NCI-H345 treated with DMSO at 0.1 percent for 48 hours (cell line): ENCODE data around the gene FDXR.

Source experiments
- DNase-seq: peaks from one replicate; lab custom pipeline; 2025; ENCODE audit not compliant: unreplicated experiment; lab: John Stamatoyannopoulos, UW

FDXR gene

DNA sequence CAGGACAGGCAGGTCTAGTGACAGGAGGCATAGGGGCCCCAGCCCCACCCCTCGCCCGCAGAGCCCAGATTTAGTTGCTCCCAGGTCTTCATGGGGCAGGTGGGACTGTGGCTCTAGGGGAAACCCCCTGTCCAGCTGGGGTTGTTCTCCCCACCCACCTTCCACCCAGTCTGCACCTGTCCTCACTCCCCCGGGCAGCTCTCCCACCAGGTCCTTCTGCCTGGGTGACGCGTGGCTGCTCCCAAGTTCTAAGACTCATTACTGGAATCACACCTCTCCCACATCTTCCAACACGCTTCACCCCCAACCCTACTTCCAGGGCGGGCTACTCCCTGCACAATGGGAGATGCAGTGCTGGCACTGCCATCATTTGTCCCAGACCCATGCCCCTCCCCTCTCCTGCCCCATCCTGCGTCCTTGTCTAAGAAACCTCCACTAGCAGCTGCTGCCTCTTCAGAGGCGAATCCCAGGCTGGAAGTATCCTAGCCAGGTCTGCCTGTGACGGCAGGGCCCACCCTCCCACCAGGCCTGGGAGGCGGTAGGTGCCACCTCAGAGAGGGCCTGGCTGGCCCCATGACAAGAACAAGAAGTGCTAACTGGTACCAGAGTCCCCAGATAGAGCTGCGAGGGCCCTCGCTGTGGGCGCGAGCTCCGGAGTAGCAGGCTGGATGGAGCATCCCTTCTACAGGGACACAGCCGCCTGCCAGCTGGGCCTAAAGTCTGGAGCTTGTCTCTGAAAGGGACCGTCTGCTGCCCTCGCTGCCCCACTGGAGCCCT is 35.9 kb downstream of the FDXR start:
- no peak for DNase-seq

GRCh38 chr17:74836191-74836590 is 36.6 kb downstream of the FDXR start:
- no peak for DNase-seq

GRCh38 chr17:74833501-74834377 is 39.1 kb downstream of the FDXR start:
- no peak for DNase-seq

DNA sequence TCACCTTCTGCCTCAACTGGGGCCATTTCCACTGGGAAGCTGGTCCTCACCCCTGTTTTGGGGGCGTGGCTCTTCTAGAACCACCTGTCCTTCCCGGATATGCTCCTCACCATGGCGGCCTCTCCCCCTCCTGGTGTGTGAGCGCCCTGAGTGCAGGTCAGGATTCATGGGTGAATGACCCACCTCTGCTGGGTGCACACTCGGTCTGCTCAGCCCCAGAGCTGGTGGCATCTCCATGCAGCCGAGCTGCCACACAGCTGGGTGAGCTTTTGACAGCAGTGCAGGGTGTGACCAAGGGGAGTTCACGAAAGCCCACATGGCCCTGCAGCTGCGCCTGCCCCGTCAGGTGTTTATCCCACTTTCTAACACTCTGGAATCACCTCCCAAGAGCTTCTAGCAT is 40.4 kb downstream of the FDXR start:
- DNase-seq: no peak

DNA sequence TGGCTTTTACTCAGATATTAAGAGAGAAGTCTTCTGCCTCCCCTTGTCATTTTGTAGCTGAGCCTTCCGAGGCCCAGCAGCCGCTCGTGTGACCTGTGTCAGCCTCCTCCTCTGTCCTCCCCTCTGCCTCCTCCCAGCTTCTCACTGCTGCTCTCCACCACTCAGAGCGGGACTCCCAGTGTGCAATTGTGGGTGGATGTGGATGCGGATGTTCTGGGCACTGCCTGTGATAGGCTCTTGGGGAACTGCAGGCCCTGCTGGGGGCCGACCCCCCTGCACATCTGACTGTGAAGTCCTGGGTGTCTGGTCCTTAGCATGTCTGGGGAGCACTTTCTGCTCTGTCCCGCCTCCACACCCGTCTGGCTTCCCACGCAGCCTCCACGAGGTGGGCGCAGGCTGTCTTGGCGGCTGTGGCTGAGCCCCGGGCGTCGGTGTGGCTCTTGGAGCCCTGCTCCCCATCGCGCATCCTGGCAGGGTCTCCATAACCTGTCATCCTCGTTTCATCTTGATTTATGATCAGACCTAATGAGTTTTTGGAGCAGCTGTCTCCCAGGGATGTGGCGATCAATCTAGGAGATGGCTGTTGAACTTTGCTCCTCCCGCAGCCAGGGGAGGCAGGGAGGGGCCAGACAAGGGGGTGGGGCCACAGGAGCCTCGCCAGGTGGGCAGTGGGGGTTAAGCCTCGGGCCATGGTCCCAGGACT is 41.2 kb downstream of the FDXR start:
- no peak for DNase-seq

- DNase-seq: no peak
These were observed 41.9 kb downstream of the FDXR start for GRCh38 chr17:74830861-74831260.

DNA sequence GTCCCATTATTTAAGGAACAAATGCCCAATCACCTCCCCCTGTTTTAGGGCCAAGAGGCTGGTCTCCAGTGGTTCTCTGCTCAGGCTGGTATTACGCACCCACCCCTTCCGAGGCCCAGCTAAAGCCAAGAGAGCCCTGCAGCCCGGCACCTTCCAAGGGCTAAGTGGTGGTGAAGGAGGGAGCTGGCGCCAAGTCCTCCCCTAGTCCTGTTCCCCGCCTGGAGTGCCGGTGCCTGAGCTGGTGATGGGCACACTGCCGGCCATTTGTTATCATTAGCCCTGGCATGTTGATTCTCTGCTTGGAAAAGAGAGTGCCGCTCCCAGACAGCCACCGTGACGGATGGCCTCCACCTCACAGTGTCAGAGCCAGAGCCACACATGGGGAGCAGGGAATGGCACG is 45.0 kb downstream of the FDXR start:
- no peak for DNase-seq

GRCh38 chr17:74825952-74826719 is 46.7 kb downstream of the FDXR start:
- DNase-seq: no peak

DNA sequence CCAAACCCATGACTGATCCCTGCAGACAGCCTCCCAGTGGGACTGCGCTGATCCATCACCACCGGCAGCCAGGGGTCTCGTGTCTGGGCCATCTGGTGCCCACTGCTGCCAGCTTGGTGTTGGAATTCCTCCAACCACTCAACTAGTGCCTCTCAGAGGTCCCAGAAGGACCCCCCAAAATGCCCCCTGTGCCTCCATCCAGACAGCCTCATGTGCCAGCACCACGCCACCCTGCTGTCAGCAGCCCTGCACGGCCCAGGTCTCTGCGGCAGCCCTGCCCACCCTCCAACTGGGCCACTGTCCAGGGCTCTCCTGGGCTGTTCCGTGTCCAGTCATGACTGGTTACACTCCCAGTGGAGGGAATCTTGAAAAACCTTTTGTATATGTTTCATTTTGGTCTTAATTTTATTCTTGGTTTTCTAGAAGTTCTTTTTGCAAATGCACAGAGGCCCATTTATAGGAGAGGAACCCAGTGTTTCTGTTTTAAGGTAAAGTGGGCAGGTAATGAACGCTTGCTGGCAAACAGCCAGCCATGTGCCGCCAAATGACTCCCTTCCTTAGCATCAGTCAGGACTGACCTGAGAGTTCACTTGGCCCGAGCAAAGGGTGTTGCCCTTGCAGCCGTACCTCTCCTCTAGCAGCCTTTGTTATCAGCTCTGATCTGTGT is 47.7 kb downstream of the FDXR start:
- DNase-seq: no peak

DNA sequence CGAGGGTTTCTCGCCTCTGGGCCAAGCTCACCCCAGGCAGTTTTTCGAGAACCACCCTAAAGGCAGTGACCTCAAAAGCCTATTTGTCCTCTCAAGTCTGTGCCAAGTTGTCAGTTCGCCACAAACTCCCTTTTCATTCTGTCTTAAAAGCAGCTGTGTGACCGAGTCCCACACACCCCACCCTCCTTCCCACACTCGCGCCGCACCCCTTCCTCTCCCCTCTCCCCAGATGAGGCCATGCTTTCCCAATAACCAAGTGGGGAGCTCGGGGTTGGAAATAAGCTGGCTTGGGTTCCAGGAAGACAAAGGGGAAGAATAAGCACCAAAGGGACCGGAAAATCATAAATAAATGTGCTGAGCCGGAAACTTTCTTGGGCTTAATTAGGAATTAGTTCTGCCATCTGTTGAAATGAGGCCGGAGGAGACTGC is 49.8 kb downstream of the FDXR start:
- DNase-seq: no peak

GRCh38 chr17:74822335-74822938 is 50.4 kb downstream of the FDXR start:
- no peak for DNase-seq

- no peak for DNase-seq
These were observed 51.0 kb downstream of the FDXR start for GRCh38 chr17:74821655-74822334.

DNA sequence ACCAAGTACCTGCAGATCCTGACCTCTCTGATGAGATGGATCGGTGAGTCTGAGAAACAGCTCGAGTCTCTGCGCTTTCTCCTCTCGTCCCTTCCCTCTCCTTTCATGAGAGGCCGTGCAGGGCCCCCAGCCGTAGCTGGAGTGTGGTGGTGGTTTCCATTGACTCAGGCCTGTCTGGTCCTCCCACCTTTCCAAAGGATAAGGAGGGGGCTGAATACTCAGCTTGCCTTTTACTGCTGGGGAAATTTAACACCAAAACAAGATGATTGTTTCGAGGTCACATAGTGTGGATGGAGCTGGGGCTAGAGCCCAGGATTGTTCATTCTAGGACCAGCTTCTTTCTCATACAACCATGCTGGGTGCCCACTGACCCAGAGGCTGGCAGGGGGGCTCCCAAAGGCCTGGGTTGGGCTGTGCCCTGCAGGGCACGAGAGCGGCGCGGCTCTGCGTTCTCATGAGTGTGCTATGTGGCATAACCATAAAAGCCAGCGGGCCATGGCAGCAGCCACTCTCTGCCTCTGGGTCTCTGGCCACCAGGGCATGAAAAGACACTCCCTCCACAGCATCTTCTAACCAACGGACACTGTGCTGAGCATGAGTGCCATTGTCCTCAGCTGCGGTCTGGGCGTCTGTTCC is 52.9 kb downstream of the FDXR start:
- DNase-seq: no peak

DNA sequence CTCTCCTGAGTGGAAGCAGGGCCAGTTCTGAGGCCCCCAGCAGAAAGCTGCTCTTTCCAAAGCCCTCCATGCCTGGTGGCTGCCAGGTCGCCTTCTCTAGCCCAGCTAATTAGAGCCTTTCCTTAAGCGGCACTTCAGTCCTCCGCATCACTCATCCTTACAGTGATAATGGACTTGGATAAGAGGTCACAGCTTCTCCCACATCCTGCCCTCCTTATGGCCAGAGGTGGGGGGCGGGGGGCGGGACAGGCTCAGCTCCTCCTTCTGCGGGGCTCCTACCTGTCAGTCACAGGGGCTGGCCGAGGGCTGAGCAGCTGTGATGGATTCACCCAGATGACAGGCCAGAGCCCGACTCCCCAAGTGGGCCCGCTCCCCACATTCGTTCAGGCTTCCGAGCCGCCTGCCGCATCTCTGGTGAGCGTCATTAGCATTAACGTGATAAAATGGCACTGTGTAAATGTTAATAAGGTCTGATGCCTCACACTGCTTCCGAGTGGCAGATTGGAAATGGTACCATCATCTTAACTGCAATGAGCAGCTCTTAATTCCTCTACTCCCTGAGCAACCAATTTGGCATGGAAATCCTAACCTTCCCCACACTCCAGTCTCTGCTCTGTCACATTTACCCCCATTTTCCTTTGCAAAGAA is 54.4 kb downstream of the FDXR start:
- DNase-seq: no peak

- DNase-seq: no peak
These were observed 55.7 kb downstream of the FDXR start for GRCh38 chr17:74816905-74817620.

DNA sequence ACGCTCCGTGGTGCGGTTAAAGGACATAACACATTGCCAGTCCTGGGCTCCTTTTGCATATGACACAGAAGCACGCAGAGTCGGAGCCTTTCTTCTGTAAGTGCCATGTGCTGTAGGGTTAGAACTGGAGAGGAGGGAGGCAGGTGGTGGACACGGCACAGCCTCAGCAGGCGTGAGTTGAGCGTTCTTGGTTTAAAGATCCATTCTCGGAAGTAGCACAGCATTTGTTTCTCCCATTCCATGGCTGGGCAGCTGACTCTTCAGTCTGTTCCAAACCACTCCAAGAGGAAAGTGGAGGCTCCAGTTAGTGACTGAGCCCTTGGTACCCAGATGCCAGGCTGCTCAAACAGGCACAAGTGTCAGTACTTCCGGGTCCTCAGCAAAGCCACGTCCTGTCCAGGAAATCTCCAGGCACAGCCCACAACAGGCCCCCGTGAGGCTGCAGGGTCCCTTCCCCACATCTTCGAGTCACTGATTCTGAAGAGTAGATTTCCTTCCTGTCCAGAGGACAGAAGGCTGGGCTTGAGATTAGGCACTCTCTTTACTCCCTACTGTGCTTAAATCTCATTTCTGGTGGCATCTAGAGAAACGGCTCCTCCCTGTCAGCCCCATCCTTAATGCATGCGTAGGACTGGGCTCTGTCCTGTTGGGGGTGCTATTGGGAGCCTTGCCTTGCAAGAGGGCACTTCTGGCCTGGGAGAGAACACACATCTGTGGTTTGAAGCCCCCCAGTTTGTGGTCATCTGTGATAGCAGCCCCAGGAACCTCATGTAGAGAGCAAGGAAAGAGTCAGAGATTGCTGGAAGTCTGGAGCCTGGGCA is 57.0 kb downstream of the FDXR start:
- DNase-seq: no peak

GRCh38 chr17:74815067-74815466 is 57.7 kb downstream of the FDXR start:
- DNase-seq: no peak
